Activated T-helper 2 cell treated with anti-CD3 and anti-CD28 coated beads, Interferon-gamma antibody, Interleukin-2, Interleukin-4, amounts not matched to agents 10 μg/mL and 5 μg/mL and 100 μg/mL, durations not matched to agents 14 hours and 24 hours and 36 hours (primary cell): Measurements from ENCODE around the gene OSBPL1A. TPM values are rescaled to one million over a fixed set of nuclear protein-coding genes. Genes with fewer than 3 reads are reported as not detected.
"Not testable (repeated sequence)": the region's sequence is repeated elsewhere in the genome, so short reads cannot be mapped to it uniquely, and the experiment has no call there.

Experiments
- DNase-seq: peaks from one replicate; pipeline ENCODE4 v3.0.0; 2021; ENCODE audit warnings: low spot score
- H3K27ac Mint-ChIP-seq: one replicate; pipeline ENCODE4 v1.8.0; 2021; ENCODE audit warnings: mixed read lengths
- H3K27me3 Mint-ChIP-seq: one replicate; pipeline ENCODE4 v1.8.0; 2021; ENCODE audit warnings: low read depth, mixed read lengths
- H3K36me3 Mint-ChIP-seq: one replicate; pipeline ENCODE4 v1.8.0; 2021; ENCODE audit warnings: low read depth, mixed read lengths
- H3K4me1 Mint-ChIP-seq: one replicate; pipeline ENCODE4 v1.8.0; 2021; ENCODE audit warnings: low read depth, mixed read lengths
- H3K4me3 Mint-ChIP-seq: one replicate; pipeline ENCODE4 v1.8.0; 2021; ENCODE audit warnings: low read depth, mild to moderate bottlenecking, moderate library complexity, mixed read lengths
- H3K9me3 Mint-ChIP-seq: one replicate; pipeline ENCODE4 v1.8.0; 2021; ENCODE audit warnings: mixed read lengths
- intact Hi-C: fragments of 100-400 bp; cut with micrococcal nuclease; formaldehyde crosslinking; loops from one replicate; pipeline ENCODE4 v1.15.1; 2023
- total RNA-seq: library from RNA; stranded (reverse); gene quantifications from 2 replicates; pipeline ENCODE4 v1.2.3, GENCODE V29; 2022

OSBPL1A gene
- total RNA-seq, 1 donor from 2014 or later: 0.98 TPM

DNA sequence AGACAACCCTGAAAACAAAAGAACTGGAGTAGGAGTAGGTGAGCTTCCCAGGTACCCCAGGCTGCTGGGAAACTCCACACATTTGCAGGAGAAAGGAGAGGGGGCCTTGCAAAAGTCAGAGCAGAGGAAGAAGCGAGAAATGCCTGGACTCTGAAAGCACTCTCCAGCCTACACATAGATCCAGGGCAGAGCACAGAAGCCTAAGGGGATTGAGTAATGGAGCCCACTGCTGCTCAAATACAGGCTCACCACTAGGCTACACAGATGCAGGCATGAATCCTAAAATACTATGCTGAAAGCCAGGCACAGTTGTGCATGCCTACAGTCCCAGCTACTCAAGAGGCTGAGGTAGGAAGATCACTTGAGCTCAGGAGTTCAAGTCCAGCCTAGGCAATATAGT is 33.4 kb downstream of the OSBPL1A start:
- Mint-ChIP-seq H3K4me1 (peaks cover 9% of the 10 kb centered on the region), H3K4me3 (no peak overlapping the region), H3K36me3 (no peaks in the 10 kb centered on the region), H3K27me3 (peaks cover 16% of the 10 kb centered on the region), H3K9me3 (no peaks in the 10 kb centered on the region), H3K27ac (no peak overlapping the region)
- intact Hi-C loops: no loop called here
- DNase-seq: no peak

DNA sequence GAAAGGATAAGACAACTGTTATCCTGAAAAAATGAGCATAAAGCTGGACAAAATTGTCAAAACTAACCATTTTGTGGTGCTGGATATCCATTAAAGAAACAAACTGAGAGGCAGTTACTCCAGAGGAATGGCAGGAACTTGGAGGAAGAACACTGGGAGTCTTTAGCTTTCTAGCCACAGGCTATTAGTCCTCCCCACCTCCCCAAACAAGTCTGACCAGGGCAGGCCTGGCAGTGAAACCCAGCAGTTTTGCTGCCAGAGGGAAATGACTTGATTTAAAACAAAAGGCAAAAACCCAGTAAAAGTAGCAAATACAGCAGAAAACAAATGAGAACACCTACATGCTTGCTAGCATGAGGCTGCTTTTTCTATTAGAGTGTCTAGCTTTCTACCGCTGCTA is 34.9 kb downstream of the OSBPL1A start:
- DNase-seq: no peak
- Mint-ChIP-seq H3K4me1 (no peaks in the 10 kb centered on the region), H3K27me3 (peaks cover 19% of the 10 kb centered on the region), H3K27ac (no peak overlapping the region), H3K4me3 (no peak overlapping the region), H3K36me3 (no peaks in the 10 kb centered on the region), H3K9me3 (no peaks in the 10 kb centered on the region)
- intact Hi-C loops: no loop called here

DNA sequence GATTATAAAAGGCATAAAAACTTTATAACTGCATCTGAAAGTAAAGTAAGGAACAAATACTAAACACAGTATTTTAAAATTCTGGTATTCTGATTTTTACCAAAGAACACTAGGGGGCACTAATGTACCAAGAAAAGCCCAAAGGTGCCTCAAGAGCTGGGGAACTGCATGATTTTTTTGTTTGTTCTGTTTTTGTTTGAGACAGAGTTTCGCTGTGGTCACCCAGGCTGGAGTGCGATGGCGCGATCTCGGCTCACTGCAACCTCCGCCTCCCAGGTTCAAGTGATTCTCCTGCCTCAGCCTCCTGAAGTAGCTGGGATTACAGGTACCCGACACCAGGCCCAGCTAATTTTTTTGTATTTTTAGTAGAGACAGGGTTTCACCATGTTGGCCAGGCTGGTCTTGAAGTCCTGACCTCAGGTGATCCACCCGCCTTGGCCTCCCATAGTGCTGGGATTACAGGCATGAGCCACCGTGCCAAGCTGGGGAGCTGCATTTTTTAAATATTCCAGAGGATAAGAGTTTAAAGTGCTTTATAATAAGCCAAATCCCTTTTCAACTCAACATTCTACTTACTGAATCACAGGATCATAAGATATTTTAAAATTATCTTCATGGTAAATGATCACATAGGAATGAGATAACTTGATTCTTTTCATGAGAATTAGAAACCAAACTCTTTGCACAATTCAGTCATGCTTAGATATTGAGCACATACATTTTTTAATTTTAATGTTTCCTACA is 37.7 kb downstream of the OSBPL1A start:
- not testable (repeated sequence) for H3K4me3 Mint-ChIP-seq, DNase-seq, H3K36me3 Mint-ChIP-seq, H3K4me1 Mint-ChIP-seq, H3K27ac Mint-ChIP-seq, H3K9me3 Mint-ChIP-seq
- intact Hi-C loops: loop anchor here (1.0 to 2.0 kb wide), 2 partner anchors 129 to 371 kb away; no protein-coding TSS in a partner anchor
- H3K27me3 Mint-ChIP-seq: peaks cover 24% of the 10 kb centered on the region

DNA sequence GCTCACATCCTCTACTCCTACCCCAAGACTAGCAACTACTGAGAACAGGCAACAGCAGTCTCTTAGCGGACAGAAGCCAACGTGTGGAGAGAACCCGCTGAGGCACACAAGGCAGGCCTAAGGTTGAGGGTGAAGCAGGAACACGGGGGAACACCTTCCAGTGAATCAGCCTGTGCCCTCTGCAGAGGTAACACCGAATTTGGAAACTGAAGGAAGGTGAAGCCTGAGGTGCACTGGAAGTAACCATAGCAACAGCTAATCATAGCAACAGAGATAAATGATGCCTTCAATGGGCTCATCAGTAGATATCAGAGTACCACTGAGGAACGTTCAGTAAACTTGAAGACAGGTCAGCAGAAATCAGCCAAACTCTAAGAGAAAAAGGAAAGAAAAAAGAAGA is 43.3 kb downstream of the OSBPL1A start:
- intact Hi-C loops: no loop called here
- peaks cover 18% of the 10 kb centered on the region for H3K27me3 Mint-ChIP-seq
- no peaks in the 10 kb centered on the region for H3K36me3 Mint-ChIP-seq
- H3K4me3 Mint-ChIP-seq: no peak overlapping the region
- no peaks in the 10 kb centered on the region for H3K4me1 Mint-ChIP-seq
- no peak overlapping the region for H3K27ac Mint-ChIP-seq
- no peak for DNase-seq
- H3K9me3 Mint-ChIP-seq: peaks cover 4% of the 10 kb centered on the region

DNA sequence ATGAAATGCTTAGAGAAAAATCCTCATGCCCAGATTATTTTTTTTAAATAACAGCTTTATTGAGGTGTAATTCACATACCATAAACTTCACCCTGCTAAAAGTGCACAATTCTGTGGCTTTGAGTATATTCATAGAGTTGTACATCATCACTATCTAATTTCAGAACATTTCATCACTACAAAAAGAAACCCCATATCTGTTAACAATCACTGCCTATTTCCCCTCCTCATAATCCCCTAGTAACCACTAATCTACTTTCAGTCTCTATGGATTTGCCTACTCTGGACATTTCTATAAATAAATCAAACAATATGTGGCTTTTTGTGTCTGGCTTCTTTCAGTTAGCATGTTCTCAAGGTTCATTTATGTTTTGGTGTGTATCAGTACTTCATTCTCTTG is 51.4 kb downstream of the OSBPL1A start:
- DNase-seq: no peak
- Mint-ChIP-seq H3K9me3 (no peaks in the 10 kb centered on the region), H3K4me3 (no peak overlapping the region), H3K36me3 (no peaks in the 10 kb centered on the region), H3K27me3 (peaks cover 22% of the 10 kb centered on the region), H3K27ac (no peak overlapping the region), H3K4me1 (peaks cover 2% of the 10 kb centered on the region)
- intact Hi-C loops: no loop called here

DNA sequence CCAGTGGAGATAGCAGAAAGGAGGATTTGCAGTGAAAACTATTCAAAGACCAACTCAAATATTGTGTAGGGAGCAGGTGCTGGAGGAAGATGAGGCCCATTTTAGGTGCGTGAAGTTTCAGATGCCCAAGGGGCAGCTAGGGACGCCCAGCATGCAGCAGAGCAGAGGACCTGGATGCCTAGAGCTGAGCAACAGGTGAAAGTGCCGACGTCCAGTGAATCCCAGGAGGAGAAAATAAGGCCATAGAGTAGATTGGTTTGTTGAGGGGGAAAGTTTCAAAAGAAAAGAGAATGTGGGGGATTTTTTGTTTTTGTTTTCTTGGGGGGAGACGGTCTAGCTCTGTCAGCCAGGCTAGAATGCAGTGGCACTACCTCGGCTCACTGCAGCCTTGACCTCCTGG is 53.1 kb downstream of the OSBPL1A start:
- Mint-ChIP-seq H3K27me3 (peaks cover 25% of the 10 kb centered on the region), H3K4me1 (peaks cover 2% of the 10 kb centered on the region), H3K9me3 (no peaks in the 10 kb centered on the region), H3K36me3 (no peaks in the 10 kb centered on the region), H3K4me3 (no peak overlapping the region), H3K27ac (no peak overlapping the region)
- DNase-seq: no peak
- intact Hi-C loops: no loop called here

DNA sequence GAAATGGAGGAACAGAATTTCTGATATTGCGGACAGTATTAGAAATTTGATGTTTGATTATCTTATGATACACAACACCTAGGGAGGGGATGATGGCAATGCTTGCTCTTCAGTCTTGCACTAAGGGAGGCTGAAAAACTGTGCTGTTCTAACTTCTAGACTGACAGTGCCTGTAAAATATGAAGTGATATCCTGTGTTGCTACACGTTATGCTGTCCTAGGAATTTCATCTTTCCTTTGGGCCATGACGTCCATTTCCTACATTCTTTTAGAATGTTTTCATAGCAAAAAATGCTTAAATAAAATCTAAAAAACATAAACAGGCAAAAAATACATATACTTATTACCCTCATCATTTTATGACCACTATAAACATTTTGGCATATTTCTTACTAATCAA is 55.3 kb downstream of the OSBPL1A start:
- H3K4me3 Mint-ChIP-seq: no peak overlapping the region
- H3K27me3 Mint-ChIP-seq: peaks cover 16% of the 10 kb centered on the region
- H3K36me3 Mint-ChIP-seq: no peaks in the 10 kb centered on the region
- no peak overlapping the region for H3K27ac Mint-ChIP-seq
- DNase-seq: no peak
- H3K9me3 Mint-ChIP-seq: no peaks in the 10 kb centered on the region
- peaks cover 2% of the 10 kb centered on the region for H3K4me1 Mint-ChIP-seq
- intact Hi-C loops: no loop called here

DNA sequence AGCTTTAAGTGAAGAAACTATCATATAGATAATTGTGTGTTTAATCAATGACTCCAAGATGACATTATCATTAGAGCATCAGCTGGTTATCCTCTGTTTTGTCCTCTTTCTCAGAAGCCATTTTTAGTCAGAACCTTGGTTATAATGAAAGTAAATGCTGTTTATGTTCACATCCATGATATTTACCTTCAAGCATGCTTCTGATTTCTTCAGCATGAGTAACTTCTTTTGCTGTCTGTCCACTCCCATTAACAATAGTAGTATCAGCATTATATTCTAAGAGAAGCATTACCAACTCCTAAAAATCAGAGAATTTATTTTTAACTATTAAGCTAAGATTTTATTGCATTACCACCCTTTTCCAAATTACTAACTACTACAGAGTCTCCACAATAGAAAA is 56.3 kb downstream of the OSBPL1A start:
- intact Hi-C loops: no loop called here
- Mint-ChIP-seq H3K4me1 (peaks cover under 1% of the 10 kb centered on the region), H3K4me3 (no peak overlapping the region), H3K9me3 (no peaks in the 10 kb centered on the region), H3K27me3 (peaks cover 17% of the 10 kb centered on the region), H3K36me3 (no peaks in the 10 kb centered on the region), H3K27ac (no peak overlapping the region)
- no peak for DNase-seq

DNA sequence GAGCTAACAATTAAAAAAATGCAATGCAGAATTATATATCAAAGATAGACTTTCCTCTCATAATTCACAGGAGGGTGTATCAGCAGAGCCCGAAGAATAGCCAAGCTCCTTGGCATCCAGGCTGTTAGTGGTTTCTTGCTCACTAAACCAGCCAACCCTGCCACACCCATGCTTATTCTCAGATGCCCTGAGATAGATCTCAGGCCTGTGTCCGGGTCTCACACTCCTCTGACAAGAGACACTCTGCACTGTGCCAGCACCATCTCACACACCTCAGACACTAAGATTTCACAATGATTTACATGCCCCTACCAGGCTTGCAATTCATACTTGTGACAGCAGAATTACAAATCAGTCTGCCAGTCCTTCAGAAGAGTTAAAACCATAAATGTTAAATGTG is 64.5 kb downstream of the OSBPL1A start:
- intact Hi-C loops: no loop called here
- Mint-ChIP-seq H3K27me3 (peaks cover 14% of the 10 kb centered on the region), H3K36me3 (no peaks in the 10 kb centered on the region), H3K4me1 (no peaks in the 10 kb centered on the region), H3K27ac (no peak overlapping the region), H3K4me3 (no peak overlapping the region), H3K9me3 (no peaks in the 10 kb centered on the region)
- no peak for DNase-seq

DNA sequence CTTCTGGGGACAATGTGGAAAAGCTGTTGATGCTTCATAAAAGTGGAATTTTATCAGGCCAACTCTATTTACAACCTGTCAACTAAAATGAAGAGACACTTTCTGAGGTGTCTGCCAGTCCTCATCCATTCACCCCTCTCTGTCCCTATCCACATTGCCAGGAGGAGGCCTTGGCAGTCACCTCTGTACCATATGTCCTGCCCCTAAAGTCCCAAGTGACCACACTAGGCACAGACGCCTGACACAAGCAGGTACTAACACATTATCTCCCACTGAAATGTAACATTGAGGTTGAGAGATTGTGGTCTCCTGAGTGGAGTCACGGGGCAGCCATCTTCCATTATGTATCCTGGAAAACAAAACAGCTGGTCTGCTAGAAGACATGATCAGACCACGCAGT is 71.4 kb downstream of the OSBPL1A start:
- Mint-ChIP-seq H3K27me3 (peaks cover 2% of the 10 kb centered on the region), H3K9me3 (no peaks in the 10 kb centered on the region), H3K36me3 (no peaks in the 10 kb centered on the region), H3K27ac (no peak overlapping the region), H3K4me1 (no peaks in the 10 kb centered on the region), H3K4me3 (no peak overlapping the region)
- no peak for DNase-seq
- intact Hi-C loops: no loop called here

DNA sequence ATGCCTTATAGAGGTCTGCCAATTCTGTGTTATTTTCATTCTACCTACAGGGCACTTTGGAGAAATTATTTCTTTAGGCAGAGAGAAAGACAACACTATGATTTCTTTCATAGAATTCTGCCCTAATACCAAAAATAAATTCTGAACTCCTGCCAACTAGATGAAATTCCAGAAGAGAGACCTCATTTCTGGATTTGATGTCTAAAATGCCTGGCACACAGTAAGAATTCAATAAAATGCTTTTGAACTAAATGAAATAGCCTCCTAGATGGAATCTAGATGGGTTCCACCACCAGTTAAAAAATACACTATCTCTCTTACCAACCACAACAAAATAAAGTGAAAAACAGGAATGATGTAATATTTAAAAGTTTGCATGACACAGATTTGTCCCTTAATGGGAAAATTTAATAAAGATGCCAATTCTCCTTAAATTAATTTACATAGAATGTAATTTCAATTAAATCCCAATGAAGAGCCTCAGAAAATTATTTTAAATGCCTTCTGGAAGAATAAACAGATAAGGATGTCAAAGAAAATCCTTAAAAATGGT is 75.0 kb downstream of the OSBPL1A start:
- DNase-seq: no peak
- H3K27ac Mint-ChIP-seq: no peak overlapping the region
- intact Hi-C loops: no loop called here
- no peak overlapping the region for H3K4me3 Mint-ChIP-seq
- H3K27me3 Mint-ChIP-seq: no peaks in the 10 kb centered on the region
- H3K4me1 Mint-ChIP-seq: peaks cover 3% of the 10 kb centered on the region
- H3K9me3 Mint-ChIP-seq: no peaks in the 10 kb centered on the region
- no peaks in the 10 kb centered on the region for H3K36me3 Mint-ChIP-seq

DNA sequence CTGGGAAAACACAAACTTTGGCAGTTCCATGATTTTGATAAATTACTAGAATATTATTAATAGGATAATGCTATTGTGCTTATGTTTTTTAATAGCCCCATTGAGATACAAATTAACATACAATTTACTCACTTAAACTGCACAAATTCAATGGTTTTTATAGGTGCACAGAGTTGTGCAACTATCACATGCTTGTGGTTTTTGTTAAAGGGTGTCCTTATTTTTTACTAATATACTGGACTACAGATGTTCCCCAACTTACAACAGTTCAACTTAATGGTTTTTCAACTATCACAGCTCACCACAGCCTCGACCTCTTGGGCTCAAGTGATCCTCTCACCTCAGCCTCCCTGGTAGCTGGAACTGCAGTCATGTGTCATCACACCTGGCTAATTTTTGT is 76.6 kb downstream of the OSBPL1A start:
- DNase-seq: no peak
- Mint-ChIP-seq H3K27ac (no peak overlapping the region), H3K36me3 (no peaks in the 10 kb centered on the region), H3K4me1 (peaks cover 7% of the 10 kb centered on the region), H3K27me3 (no peaks in the 10 kb centered on the region), H3K9me3 (no peaks in the 10 kb centered on the region), H3K4me3 (no peak overlapping the region)
- intact Hi-C loops: no loop called here

DNA sequence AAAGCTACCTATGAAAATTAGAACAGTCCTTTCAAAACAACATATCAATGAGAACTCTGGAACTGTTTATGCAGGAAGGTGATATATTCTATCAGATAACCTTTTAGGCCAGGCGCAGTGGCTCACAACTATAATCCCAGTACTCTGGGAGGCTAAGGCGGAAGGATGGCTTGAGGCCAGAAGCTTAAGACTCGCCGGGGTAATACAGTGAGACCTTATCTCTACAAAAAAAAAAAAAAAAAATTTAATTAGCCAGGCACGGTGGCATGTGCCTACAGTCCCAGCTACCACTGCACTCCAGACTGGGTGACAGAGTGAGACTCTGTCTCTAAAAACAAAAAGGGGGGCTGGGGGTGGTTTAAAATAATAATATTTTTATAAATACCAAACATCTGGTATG is 77.9 kb downstream of the OSBPL1A start:
- peaks cover 7% of the 10 kb centered on the region for H3K4me1 Mint-ChIP-seq
- intact Hi-C loops: no loop called here
- DNase-seq: no peak
- no peaks in the 10 kb centered on the region for H3K36me3 Mint-ChIP-seq
- H3K9me3 Mint-ChIP-seq: no peaks in the 10 kb centered on the region
- no peaks in the 10 kb centered on the region for H3K27me3 Mint-ChIP-seq
- no peak overlapping the region for H3K27ac Mint-ChIP-seq
- no peak overlapping the region for H3K4me3 Mint-ChIP-seq
